GM23338 (cell line): Measurements from ENCODE around the gene GHR.

Experiments
- EZH2phosphoT487 ChIP-seq: fragments of 200-600 bp; sonication (generic); IDR thresholded peaks from one replicate; pipeline ENCODE4 v1.8.1; 2018; ENCODE audit warnings: antibody characterized with exemption; ENCODE audit not compliant: unreplicated experiment
- POLR2AphosphoS5 ChIP-seq: IDR thresholded peaks from 2 replicates; pipeline ENCODE4 v1.6.1; 2016; ENCODE audit warnings: antibody characterized with exemption, low read depth
- TF ChIP-seq, protein P1 (sequence below), 2 experiments: fragments of 200-600 bp in 1 of 2; sonication (generic) in 1 of 2; conservative IDR thresholded peaks; 2 replicates each; pipeline versions ENCODE4 v1.5.1 to v1.6.1; 2016 to 2017; ENCODE audit warnings: antibody characterized with exemption in 2 of 2, low read depth in 2 of 2, mild to moderate bottlenecking in 2 of 2, moderate library complexity in 1 of 2

DNA sequence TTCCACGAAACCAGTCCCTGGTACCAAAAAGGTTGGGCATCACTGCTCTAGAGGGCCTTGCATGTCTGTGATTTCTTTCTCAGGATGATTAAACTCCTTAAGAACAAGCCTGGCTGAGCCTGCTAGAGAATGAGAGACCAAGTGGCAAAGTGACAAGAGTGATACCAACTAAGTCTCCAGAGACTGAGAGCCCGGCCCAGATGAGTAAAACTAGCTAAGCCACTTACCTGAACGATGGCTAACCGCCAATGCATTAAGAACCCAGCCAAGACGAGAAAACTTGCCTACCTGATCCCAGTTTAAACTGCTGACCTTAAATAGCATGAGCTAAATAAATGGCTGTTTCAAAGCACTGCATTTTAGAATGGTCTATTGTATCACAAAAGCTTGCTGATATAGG is 327.8 kb downstream of the GHR start:
- TF ChIP-seq, protein P1, sequence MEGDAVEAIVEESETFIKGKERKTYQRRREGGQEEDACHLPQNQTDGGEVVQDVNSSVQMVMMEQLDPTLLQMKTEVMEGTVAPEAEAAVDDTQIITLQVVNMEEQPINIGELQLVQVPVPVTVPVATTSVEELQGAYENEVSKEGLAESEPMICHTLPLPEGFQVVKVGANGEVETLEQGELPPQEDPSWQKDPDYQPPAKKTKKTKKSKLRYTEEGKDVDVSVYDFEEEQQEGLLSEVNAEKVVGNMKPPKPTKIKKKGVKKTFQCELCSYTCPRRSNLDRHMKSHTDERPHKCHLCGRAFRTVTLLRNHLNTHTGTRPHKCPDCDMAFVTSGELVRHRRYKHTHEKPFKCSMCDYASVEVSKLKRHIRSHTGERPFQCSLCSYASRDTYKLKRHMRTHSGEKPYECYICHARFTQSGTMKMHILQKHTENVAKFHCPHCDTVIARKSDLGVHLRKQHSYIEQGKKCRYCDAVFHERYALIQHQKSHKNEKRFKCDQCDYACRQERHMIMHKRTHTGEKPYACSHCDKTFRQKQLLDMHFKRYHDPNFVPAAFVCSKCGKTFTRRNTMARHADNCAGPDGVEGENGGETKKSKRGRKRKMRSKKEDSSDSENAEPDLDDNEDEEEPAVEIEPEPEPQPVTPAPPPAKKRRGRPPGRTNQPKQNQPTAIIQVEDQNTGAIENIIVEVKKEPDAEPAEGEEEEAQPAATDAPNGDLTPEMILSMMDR (conservative IDR thresholded peaks at IDR 0.05; ENCODE audit: low read depth in 2 of 2) = no peak
- TF ChIP-seq POLR2AphosphoS5 = no peak
- TF ChIP-seq EZH2phosphoT487 = no peak
